ENCODE measurements around the gene MEGF6.

DNA sequence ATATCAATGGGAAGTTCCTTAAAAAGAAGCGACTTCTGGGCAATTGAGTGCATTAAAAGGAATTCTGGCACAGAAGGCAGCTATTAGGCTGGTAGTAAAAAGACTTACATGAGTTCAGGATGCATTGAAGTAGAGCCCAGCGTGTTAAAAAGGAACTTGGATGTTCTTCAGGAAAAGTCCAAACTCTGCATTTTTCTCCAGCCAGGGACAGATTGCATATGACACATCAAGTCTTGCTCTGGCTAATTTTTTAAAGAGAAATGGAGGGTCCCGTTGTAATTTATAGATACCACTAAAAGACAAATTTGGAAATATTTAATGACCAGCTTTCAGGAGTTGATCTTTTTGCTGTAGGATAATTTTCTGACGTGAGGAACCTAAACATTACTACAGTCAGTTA is 14.7 kb upstream of the MEGF6 start:
- TF ChIP-seq, protein P1, sequence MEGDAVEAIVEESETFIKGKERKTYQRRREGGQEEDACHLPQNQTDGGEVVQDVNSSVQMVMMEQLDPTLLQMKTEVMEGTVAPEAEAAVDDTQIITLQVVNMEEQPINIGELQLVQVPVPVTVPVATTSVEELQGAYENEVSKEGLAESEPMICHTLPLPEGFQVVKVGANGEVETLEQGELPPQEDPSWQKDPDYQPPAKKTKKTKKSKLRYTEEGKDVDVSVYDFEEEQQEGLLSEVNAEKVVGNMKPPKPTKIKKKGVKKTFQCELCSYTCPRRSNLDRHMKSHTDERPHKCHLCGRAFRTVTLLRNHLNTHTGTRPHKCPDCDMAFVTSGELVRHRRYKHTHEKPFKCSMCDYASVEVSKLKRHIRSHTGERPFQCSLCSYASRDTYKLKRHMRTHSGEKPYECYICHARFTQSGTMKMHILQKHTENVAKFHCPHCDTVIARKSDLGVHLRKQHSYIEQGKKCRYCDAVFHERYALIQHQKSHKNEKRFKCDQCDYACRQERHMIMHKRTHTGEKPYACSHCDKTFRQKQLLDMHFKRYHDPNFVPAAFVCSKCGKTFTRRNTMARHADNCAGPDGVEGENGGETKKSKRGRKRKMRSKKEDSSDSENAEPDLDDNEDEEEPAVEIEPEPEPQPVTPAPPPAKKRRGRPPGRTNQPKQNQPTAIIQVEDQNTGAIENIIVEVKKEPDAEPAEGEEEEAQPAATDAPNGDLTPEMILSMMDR (IDR thresholded peaks at IDR 0.05; ENCODE audit: extremely low read depth in 1 of 2, insufficient read depth in 1 of 2, low read depth in 1 of 2, low read length in 2 of 2) = no peak
- TF ChIP-seq FOS (IDR thresholded peaks at IDR 0.05; ENCODE audit: borderline replicate concordance, insufficient read depth, low read length) (no peak), POLR2A (IDR thresholded peaks at IDR 0.05; ENCODE audit: low read depth, low read length) (no peak), EZH2 (IDR thresholded peaks at IDR 0.05; ENCODE audit: borderline replicate concordance, low read depth, low read length, severe bottlenecking) (no peak), GATA2 (IDR thresholded peaks at IDR 0.05; ENCODE audit: insufficient read depth, insufficient read length, low read depth, low read length) (no peak), POLR2AphosphoS5 (IDR thresholded peaks at IDR 0.05; ENCODE audit: insufficient read depth, low read depth, low read length) (no peak), MYC (IDR thresholded peaks at IDR 0.05; ENCODE audit: low read depth, low read length) (no peak), JUN (IDR thresholded peaks at IDR 0.05; ENCODE audit: borderline replicate concordance, insufficient read depth, insufficient read length, low read depth) (no peak)
- TF ChIP-seq, protein P2, sequence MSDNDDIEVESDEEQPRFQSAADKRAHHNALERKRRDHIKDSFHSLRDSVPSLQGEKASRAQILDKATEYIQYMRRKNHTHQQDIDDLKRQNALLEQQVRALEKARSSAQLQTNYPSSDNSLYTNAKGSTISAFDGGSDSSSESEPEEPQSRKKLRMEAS (IDR thresholded peaks at IDR 0.05; ENCODE audit: insufficient read depth, insufficient read length) = no peak

Data from endothelial cell of umbilical vein (primary cell).